Spleen (tissue), 11 donors: ENCODE measurements around the gene ABHD12. TPM values are rescaled to one million over a fixed set of nuclear protein-coding genes. Genes with fewer than 3 reads are reported as not detected.
"Not testable (repeated sequence)": the region's sequence is repeated elsewhere in the genome, so short reads cannot be mapped to it uniquely, and the experiment has no call there.

Experiments used
- DNase-seq: peaks from one replicate; pipeline ENCODE4 v3.0.0-alpha.2; 2020
- H3K27ac ChIP-seq, 8 donors: fragments of 200-600 bp; sonication (generic) in 7 of 8; 1 replicate in 4 of 8; 2 replicates in 4 of 8; pipeline versions ENCODE4 v1.5.0 to v1.8.0; 2016 to 2021; ENCODE audit warnings: inconsistent platforms in 4 of 8, mild to moderate bottlenecking in 4 of 8, moderate library complexity in 1 of 8
- H3K27me3 ChIP-seq, 7 donors: fragments of 200-600 bp; sonication (generic) in 6 of 7; replicated peaks in 1 of 7; 1 replicate in 4 of 7; 2 replicates in 3 of 7; pipeline versions ENCODE4 v1.5.0 to v1.8.0; 2016 to 2021; ENCODE audit warnings: inconsistent platforms in 3 of 7, mild to moderate bottlenecking in 1 of 7
- H3K36me3 ChIP-seq, 6 donors: fragments of 200-600 bp; sonication (generic) in 5 of 6; 1 replicate in 4 of 6; 2 replicates in 2 of 6; pipeline versions ENCODE4 v1.5.0 to v1.8.0; 2016 to 2021; ENCODE audit warnings: inconsistent platforms in 2 of 6
- H3K4me1 ChIP-seq, 6 donors: fragments of 200-600 bp; sonication (generic) in 5 of 6; 1 replicate in 3 of 6; 2 replicates in 3 of 6; pipeline versions ENCODE4 v1.5.0 to v1.8.0; 2016 to 2021; ENCODE audit warnings: inconsistent platforms in 3 of 6
- H3K4me3 ChIP-seq, 8 donors: fragments of 200-600 bp; sonication (generic) in 7 of 8; 1 replicate in 4 of 8; 2 replicates in 4 of 8; pipeline versions ENCODE4 v1.5.0 to v1.8.0; 2016 to 2021; ENCODE audit warnings: inconsistent platforms in 4 of 8, mild to moderate bottlenecking in 4 of 8, moderate library complexity in 2 of 8
- H3K9me3 ChIP-seq, 8 donors: fragments of 200-600 bp; sonication (generic) in 7 of 8; 1 replicate in 4 of 8; 2 replicates in 4 of 8; pipeline versions ENCODE4 v1.5.0 to v1.8.0; 2016 to 2021; ENCODE audit warnings: inconsistent platforms in 4 of 8
- POLR2A ChIP-seq, 3 donors: fragments of 450-650 bp; IDR thresholded peaks; one replicate each; pipeline ENCODE4 v1.5.1; 2017; ENCODE audit warnings: antibody characterized with exemption in 3 of 3, mild to moderate bottlenecking in 1 of 3
- POLR2AphosphoS5 ChIP-seq, 3 donors: sonication (generic); formaldehyde crosslinking; IDR thresholded peaks; one replicate each; pipeline ENCODE4 v1.5.1; 2017; ENCODE audit warnings: antibody characterized with exemption in 3 of 3
- WGBS, 5 donors: extraction: QIAGEN DNeasy Blood & Tissue Kit in 3 of 5; methylation state at CpG; one replicate each; pipeline versions ENCODE4 v1.1.5 to v1.1.7; 2013 to 2018; 5-methylcytosine and 5-hydroxymethylcytosine counted together
- intact Hi-C: fragments of 100-400 bp; cut with DNase I; formaldehyde crosslinking; loops from one replicate; pipeline ENCODE4 v1.15.0; 2023; ENCODE audit warnings: low total_unique reads
- polyA plus RNA-seq, 3 donors: library from polyadenylated mRNA; stranded (reverse); fragments of 200-250 nt; gene quantifications; one replicate each; pipeline ENCODE4 v1.2.1, GENCODE V29; 2013
- total RNA-seq, 7 donors: library from RNA; depleted of rRNA in 3 of 7; stranded (reverse); fragments of >200 nt in 3 of 7; fragmentation: NEBNext Ultra II Directional in 4 of 7; extraction: Animal tissue kit (Norgen Biotek cat#: 25700) in 4 of 7; gene quantifications; one replicate each; pipeline versions ENCODE4 v1.1.0 to v1.2.1, GENCODE V29; 2016 to 2021
- TF ChIP-seq, protein P1 (sequence below), 11 experiments: fragments of 200-600 bp in 7 of 11; fragments of 450-650 bp in 4 of 11; sonication (generic) in 4 of 11; IDR thresholded peaks in 8 of 11; conservative IDR thresholded peaks in 3 of 11; 1 replicate in 7 of 11; 2 replicates in 4 of 11; pipeline versions ENCODE4 v1.4.0 to v1.8.0; 2016 to 2021; ENCODE audit warnings: antibody characterized with exemption in 11 of 11, inconsistent platforms in 4 of 11, mild to moderate bottlenecking in 1 of 11
- donor health status: healthy with polysubstance abuse.
- donor health status: DM: no; HTN: no; CAD: no; lungs with moderate emphysema.
- donor health status: DM: no; HTN: no; CAD: no.
- donor health status: Bipolar disorder and iron deficiency.
- donor health status: healthy.
- donor health status: DM: no; HTN: no; CAD: no.
- donor health status: DM: yes; HTN: yes; CAD: no.

The ABHD12 gene
- total and polyA plus RNA-seq, 10 donors, result 16.1 to 36.9 (median 25.3) TPM

DNA sequence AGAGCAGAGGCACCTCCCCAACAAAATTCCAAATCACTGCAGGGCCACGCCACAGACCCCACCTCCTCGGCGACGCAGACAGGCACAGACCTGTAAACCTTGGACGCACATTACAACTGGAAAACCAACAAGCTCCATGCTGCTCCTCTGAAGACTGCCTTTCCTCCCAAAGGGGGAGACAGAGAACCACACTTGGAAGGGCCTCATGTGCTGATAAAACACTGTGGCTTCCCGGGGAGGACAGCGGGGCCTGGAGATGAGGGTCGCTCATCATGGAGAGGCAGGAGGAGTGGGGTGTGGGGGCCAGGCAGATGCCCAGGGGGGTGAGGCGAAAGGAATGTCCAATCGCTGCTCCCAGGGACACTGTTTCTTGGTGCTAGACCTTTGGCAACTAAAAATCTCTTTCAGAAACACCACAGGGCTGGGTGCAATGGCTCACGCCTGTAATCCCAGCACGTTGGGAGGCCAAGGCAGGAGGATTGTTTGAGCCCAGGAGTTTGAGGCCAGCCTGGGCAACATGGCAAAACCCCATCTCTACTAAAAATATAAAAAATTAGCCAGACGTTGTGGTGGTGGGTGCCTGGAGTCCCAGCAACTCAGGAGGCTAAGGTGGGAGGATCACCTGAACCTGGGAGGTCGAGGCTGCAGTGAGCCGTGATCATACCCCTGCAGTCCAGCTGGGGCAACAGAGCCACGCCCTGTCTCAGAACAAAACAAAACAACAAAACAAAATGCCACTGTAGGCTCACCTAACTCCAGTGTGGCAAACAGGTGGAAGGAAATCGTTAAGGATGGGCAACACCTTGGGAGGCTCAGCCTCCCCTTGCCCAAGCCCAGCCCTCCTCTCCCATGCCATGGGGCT, 53.8 kb downstream of the ABHD12 start:
- no peak for DNase-seq

DNA sequence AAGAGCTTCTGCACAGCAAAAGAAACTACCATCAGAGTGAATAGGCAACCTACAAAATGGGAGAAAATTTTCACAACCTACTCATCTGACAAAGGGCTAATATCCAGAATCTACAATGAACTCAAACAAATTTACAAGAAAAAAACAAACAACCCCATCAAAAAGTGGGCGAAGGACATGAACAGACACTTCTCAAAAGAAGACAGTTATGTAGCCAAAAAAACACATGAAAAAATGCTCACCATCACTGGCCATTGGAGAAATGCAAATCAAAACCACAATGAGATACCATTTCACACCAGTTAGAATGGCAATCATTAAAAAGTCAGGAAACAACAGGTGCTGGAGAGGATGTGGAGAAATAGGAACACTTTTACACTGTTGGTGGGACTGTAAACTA, 55.7 kb downstream of the ABHD12 start:
- H3K4me1 ChIP-seq, H3K27me3 ChIP-seq, H3K9me3 ChIP-seq, H3K27ac ChIP-seq, H3K4me3 ChIP-seq, DNase-seq, intact Hi-C loops: not testable (repeated sequence)
- H3K36me3 ChIP-seq, result peaks cover 0 to 27% (median 0%) of the 10 kb centered on the region in 6 donors
- WGBS, 5 donors, result 93 to 100% (median 96%) methylated on average over 1 of the region's 1 CpG

More for the DNA sequence above, 53.8 kb downstream of the ABHD12 start:
- no peak for TF ChIP-seq POLR2A (IDR thresholded peaks at IDR 0.05)
- TF ChIP-seq, protein P1, sequence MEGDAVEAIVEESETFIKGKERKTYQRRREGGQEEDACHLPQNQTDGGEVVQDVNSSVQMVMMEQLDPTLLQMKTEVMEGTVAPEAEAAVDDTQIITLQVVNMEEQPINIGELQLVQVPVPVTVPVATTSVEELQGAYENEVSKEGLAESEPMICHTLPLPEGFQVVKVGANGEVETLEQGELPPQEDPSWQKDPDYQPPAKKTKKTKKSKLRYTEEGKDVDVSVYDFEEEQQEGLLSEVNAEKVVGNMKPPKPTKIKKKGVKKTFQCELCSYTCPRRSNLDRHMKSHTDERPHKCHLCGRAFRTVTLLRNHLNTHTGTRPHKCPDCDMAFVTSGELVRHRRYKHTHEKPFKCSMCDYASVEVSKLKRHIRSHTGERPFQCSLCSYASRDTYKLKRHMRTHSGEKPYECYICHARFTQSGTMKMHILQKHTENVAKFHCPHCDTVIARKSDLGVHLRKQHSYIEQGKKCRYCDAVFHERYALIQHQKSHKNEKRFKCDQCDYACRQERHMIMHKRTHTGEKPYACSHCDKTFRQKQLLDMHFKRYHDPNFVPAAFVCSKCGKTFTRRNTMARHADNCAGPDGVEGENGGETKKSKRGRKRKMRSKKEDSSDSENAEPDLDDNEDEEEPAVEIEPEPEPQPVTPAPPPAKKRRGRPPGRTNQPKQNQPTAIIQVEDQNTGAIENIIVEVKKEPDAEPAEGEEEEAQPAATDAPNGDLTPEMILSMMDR (IDR thresholded peaks at IDR 0.05 in 8 of 11, conservative IDR thresholded peaks at IDR 0.05 in 3 of 11), result no peak
- Histone ChIP-seq H3K4me1 (peaks cover 0 to 4% (median 0%) of the 10 kb centered on the region in 6 donors), H3K27me3 (no peaks in the 10 kb centered on the region), H3K36me3 (peaks cover 0 to 27% (median 0%) of the 10 kb centered on the region in 6 donors), H3K27ac (no peak overlapping the region), H3K9me3 (no peaks in the 10 kb centered on the region), H3K4me3 (no peak overlapping the region)
- WGBS, 5 donors, result 86 to 93% (median 88%) methylated on average over 17 of the region's 17 CpGs
- intact Hi-C loops, result no loop called here

DNA sequence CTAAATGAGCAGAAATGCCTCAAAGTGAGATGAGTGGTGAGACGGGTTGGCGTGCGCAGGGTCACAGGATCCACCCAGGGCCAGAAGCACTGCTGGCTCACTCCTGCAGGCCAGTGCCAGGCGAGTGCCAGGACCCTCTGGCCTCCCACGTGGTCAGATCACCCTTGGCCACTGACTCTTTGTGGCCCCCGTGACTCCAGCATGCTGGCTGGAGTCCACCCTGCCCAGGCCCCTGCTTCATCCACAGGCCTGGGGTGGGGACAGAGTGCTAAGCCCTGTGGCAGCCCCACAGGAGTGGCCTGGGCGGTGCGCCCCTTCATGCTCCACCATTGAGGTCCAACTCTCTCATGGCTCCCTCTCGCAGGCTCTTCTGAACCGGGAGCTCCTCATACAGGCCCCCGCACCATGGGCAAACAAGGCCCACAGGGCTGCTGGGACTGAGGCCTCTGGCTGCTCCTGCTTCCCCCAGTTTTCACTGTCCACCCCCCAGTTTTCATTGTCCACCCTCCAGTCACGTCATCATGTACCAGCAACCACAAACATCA, 61.6 kb downstream of the ABHD12 start:
- DNase-seq, result no peak
- no peak for TF ChIP-seq POLR2A (IDR thresholded peaks at IDR 0.05)
- TF ChIP-seq, protein P1 (IDR thresholded peaks at IDR 0.05 in 8 of 11, conservative IDR thresholded peaks at IDR 0.05 in 3 of 11), result no peak
- peak in 1 of 3 donors; percentile 27 for TF ChIP-seq POLR2AphosphoS5 (IDR thresholded peaks at IDR 0.05)
- H3K27ac ChIP-seq, result no peak overlapping the region
- peaks cover 0 to 20% (median 3%) of the 10 kb centered on the region in 6 donors for H3K4me1 ChIP-seq
- 93 to 98% (median 96%) methylated on average over 9 to 12 of the region's 12 CpGs for WGBS, 5 donors
- H3K27me3 ChIP-seq, result no peaks in the 10 kb centered on the region
- peaks cover 0 to under 1% (median 0%) of the 10 kb centered on the region in 6 donors for H3K36me3 ChIP-seq
- intact Hi-C loops, result no loop called here
- no peak overlapping the region for H3K4me3 ChIP-seq
- no peaks in the 10 kb centered on the region for H3K9me3 ChIP-seq

DNA sequence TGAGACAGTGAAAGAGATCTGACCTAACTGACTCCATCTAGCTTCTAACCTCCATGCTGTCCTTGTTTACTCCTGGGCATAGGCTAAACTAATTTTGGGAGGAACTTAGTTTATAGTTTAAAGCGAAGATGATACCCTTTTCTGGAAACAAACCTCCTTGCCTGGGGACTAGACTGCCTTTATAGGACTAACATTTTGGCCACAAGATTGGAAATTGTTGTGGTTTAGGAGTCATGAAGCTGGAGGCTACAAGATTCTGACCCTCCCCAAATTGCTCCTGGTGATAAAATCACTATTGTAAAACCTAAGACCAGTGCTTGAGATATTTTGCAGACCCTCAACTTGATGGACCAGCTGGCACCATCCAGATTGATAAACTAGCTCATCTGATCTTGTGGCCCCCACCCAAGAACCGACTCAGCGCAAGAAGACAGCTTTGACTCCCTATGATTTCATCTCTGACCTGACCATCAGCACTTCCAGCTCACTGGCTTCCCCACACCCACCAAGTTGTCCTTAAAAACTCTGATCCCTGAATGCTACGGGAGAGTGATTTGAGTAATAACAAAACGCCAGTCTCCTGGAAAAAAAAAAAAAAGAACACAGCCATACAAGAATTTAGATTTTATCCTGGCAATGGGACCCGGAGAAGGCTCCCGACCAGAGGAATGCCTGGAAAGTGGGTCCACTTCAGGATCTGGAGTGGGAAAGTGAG, 63.0 kb downstream of the ABHD12 start:
- no peak overlapping the region for H3K4me3 ChIP-seq
- H3K27me3 ChIP-seq, result no peaks in the 10 kb centered on the region
- DNase-seq, result no peak
- no peaks in the 10 kb centered on the region for H3K9me3 ChIP-seq
- TF ChIP-seq, protein P1 (IDR thresholded peaks at IDR 0.05 in 8 of 11, conservative IDR thresholded peaks at IDR 0.05 in 3 of 11), result no peak
- no peak for TF ChIP-seq POLR2AphosphoS5 (IDR thresholded peaks at IDR 0.05)
- peaks cover 0 to 26% (median 5%) of the 10 kb centered on the region in 6 donors for H3K4me1 ChIP-seq
- intact Hi-C loops, result no loop called here
- peaks cover 0 to 14% (median 1%) of the 10 kb centered on the region in 6 donors for H3K36me3 ChIP-seq
- WGBS, 5 donors, result 83 to 91% (median 90%) methylated on average over 7 of the region's 7 CpGs
- H3K27ac ChIP-seq, result no peak overlapping the region
